Activated CD4-positive, alpha-beta T cell treated with anti-CD3 and anti-CD28 coated beads, Interleukin-2, amount 10 ng/mL, durations not matched to agents 7 days and 5 days (primary cell): ENCODE data around the gene KDM5C. TPM values are rescaled to one million over a fixed set of nuclear protein-coding genes. Genes with fewer than 3 reads are reported as not detected.
"Not testable (repeated sequence)": the region's sequence is repeated elsewhere in the genome, so short reads cannot be mapped to it uniquely, and the experiment has no call there.

ENCODE experiments used
- CTCF ChIA-PET: fragments of 350-600 bp; sonication (Branson Sonifier 250); formaldehyde crosslinking; loops from one replicate; lab custom pipeline; 2021; ENCODE audit warnings: antibody characterized with exemption; lab: Charles Lee
- POLR2A ChIA-PET: fragments of 350-600 bp; sonication (Branson Sonifier 250); formaldehyde crosslinking; loops from one replicate; lab custom pipeline; 2021; ENCODE audit warnings: antibody characterized with exemption; lab: Charles Lee
- DNase-seq: peaks from one replicate; pipeline ENCODE4 v3.0.0-alpha.2; 2020
- H3K27ac Mint-ChIP-seq: one replicate; pipeline ENCODE4 v1.8.0; 2021; ENCODE audit warnings: mild to moderate bottlenecking, moderate library complexity, mixed read lengths
- H3K27me3 Mint-ChIP-seq: one replicate; pipeline ENCODE4 v1.8.0; 2021; ENCODE audit warnings: mixed read lengths
- H3K36me3 Mint-ChIP-seq: one replicate; pipeline ENCODE4 v1.8.0; 2021; ENCODE audit warnings: low read depth, mixed read lengths
- H3K4me1 Mint-ChIP-seq: one replicate; pipeline ENCODE4 v1.8.0; 2021; ENCODE audit warnings: mixed read lengths
- H3K4me3 Mint-ChIP-seq: one replicate; pipeline ENCODE4 v1.8.0; 2021; ENCODE audit warnings: mild to moderate bottlenecking, moderate library complexity, mixed read lengths
- H3K9me3 Mint-ChIP-seq: one replicate; pipeline ENCODE4 v1.8.0; 2021; ENCODE audit warnings: mixed read lengths
- total RNA-seq, 2 experiments: library from RNA; stranded (reverse); gene quantifications; one replicate each; pipeline ENCODE4 v1.2.3, GENCODE V29; 2021

KDM5C gene
- total RNA-seq, 2 experiments from 2014 or later, result 77.2 to 81.2 TPM

GRCh38 chrX:53223068-53223693 is 1.8 kb downstream of the KDM5C start:
- POLR2A ChIA-PET, result no interaction called here

GRCh38 chrX:53211391-53211978 is 13.5 kb downstream of the KDM5C start:
- DNase-seq, result no peak
- Mint-ChIP-seq H3K36me3 (peaks cover 37% of the 10 kb centered on the region), H3K4me3 (no peak overlapping the region), H3K27ac (no peak overlapping the region), H3K27me3 (no peaks in the 10 kb centered on the region), H3K4me1 (no peaks in the 10 kb centered on the region), H3K9me3 (no peaks in the 10 kb centered on the region)
- POLR2A ChIA-PET, result no interaction called here
- CTCF ChIA-PET, result no interaction called here

More at GRCh38 chrX:53223068-53223693, 1.8 kb downstream of the KDM5C start:
- no peak for DNase-seq
- Mint-ChIP-seq H3K4me3 (peak overlapping the region; percentile 90), H3K36me3 (peaks cover 16% of the 10 kb centered on the region), H3K4me1 (peaks cover 44% of the 10 kb centered on the region), H3K27me3 (no peaks in the 10 kb centered on the region), H3K27ac (peak overlapping the region; percentile 98), H3K9me3 (no peaks in the 10 kb centered on the region)
- CTCF ChIA-PET, result interaction anchor here (0.8 kb wide), 1 partner anchor 22 kb away, joined by 3 read pairs; no protein-coding TSS in a partner anchor

- no peak for DNase-seq
- peaks cover 24% of the 10 kb centered on the region for H3K36me3 Mint-ChIP-seq
- H3K27ac Mint-ChIP-seq, result no peak overlapping the region
- ChIA-PET CTCF (interaction anchor here (1.1 kb wide), 1 partner anchor 22 kb away, joined by 3 read pairs; no protein-coding TSS in a partner anchor), POLR2A (no interaction called here)
- no peaks in the 10 kb centered on the region for H3K9me3 Mint-ChIP-seq
- no peak overlapping the region for H3K4me3 Mint-ChIP-seq
- no peaks in the 10 kb centered on the region for H3K27me3 Mint-ChIP-seq
- no peaks in the 10 kb centered on the region for H3K4me1 Mint-ChIP-seq
Measured at GRCh38 chrX:53196678-53197077, 28.3 kb downstream of the KDM5C start.

GRCh38 chrX:53195401-53195800 is 29.6 kb downstream of the KDM5C start:
- POLR2A ChIA-PET, result no interaction called here
- H3K4me3 Mint-ChIP-seq, result no peak overlapping the region
- CTCF ChIA-PET, result interaction anchor here (0.6 to 1.4 kb wide), 3 partner anchors 19 to 631 kb away, joined by 3 to 4 read pairs (median 3); no protein-coding TSS in a partner anchor
- no peak for DNase-seq
- no peaks in the 10 kb centered on the region for H3K9me3 Mint-ChIP-seq
- peak overlapping the region; percentile 36 for H3K27ac Mint-ChIP-seq
- H3K4me1 Mint-ChIP-seq, result peaks cover 2% of the 10 kb centered on the region
- H3K36me3 Mint-ChIP-seq, result peaks cover 22% of the 10 kb centered on the region
- no peaks in the 10 kb centered on the region for H3K27me3 Mint-ChIP-seq

- Mint-ChIP-seq H3K9me3 (no peaks in the 10 kb centered on the region), H3K4me3 (no peak overlapping the region), H3K4me1 (peaks cover 9% of the 10 kb centered on the region), H3K27ac (no peak overlapping the region), H3K27me3 (no peaks in the 10 kb centered on the region), H3K36me3 (peaks cover 19% of the 10 kb centered on the region)
- ChIA-PET CTCF (interaction anchor here (0.6 to 1.4 kb wide), 2 partner anchors 10 to 26 kb away, joined by 4 to 5 read pairs; no protein-coding TSS in a partner anchor), POLR2A (no interaction called here)
- no peak for DNase-seq
Measured at GRCh38 chrX:53194308-53194707, 30.7 kb downstream of the KDM5C start.

- CTCF ChIA-PET, result interaction anchor here (0.6 to 1.1 kb wide), 2 partner anchors 14 to 25 kb away, joined by 3 read pairs; no protein-coding TSS in a partner anchor
- DNase-seq, result no peak
- Mint-ChIP-seq H3K9me3 (no peaks in the 10 kb centered on the region), H3K4me3 (no peak overlapping the region), H3K27me3 (no peaks in the 10 kb centered on the region), H3K4me1 (peaks cover 13% of the 10 kb centered on the region), H3K36me3 (peaks cover 14% of the 10 kb centered on the region), H3K27ac (no peak overlapping the region)
- POLR2A ChIA-PET, result no interaction called here
Measured at GRCh38 chrX:53193093-53193492, 31.9 kb downstream of the KDM5C start.

- POLR2A ChIA-PET, result no interaction called here
- CTCF ChIA-PET, result interaction anchor here (1.0 kb wide), 1 partner anchor 18 kb away, joined by 3 read pairs; no protein-coding TSS in a partner anchor
Measured at GRCh38 chrX:53190363-53190960, 34.5 kb downstream of the KDM5C start.

GRCh38 chrX:53188763-53189162 is 36.2 kb downstream of the KDM5C start:
- peaks cover 13% of the 10 kb centered on the region for H3K4me1 Mint-ChIP-seq
- no peak overlapping the region for H3K27ac Mint-ChIP-seq
- no peak overlapping the region for H3K4me3 Mint-ChIP-seq
- no peaks in the 10 kb centered on the region for H3K9me3 Mint-ChIP-seq
- H3K36me3 Mint-ChIP-seq, result peaks cover 2% of the 10 kb centered on the region
- ChIA-PET CTCF (interaction anchor here (0.6 to 1.8 kb wide), 2 partner anchors 12 to 460 kb away, joined by 4 to 5 read pairs; no protein-coding TSS in a partner anchor), POLR2A (no interaction called here)
- DNase-seq, result no peak
- no peaks in the 10 kb centered on the region for H3K27me3 Mint-ChIP-seq

More at GRCh38 chrX:53190363-53190960, 34.5 kb downstream of the KDM5C start:
- Mint-ChIP-seq H3K4me1 (peaks cover 13% of the 10 kb centered on the region), H3K9me3 (no peaks in the 10 kb centered on the region), H3K27ac (no peak overlapping the region), H3K36me3 (peaks cover 3% of the 10 kb centered on the region), H3K27me3 (no peaks in the 10 kb centered on the region), H3K4me3 (no peak overlapping the region)
- DNase-seq, result no peak

GRCh38 chrX:53186351-53186750 is 38.7 kb downstream of the KDM5C start:
- Mint-ChIP-seq H3K4me3 (no peak overlapping the region), H3K27me3 (no peaks in the 10 kb centered on the region), H3K36me3 (no peaks in the 10 kb centered on the region), H3K9me3 (no peaks in the 10 kb centered on the region), H3K27ac (no peak overlapping the region), H3K4me1 (peaks cover 13% of the 10 kb centered on the region)
- ChIA-PET CTCF (interaction anchor here (1.3 kb wide), 1 partner anchor 31 kb away, joined by 3 read pairs; no protein-coding TSS in a partner anchor), POLR2A (no interaction called here)
- no peak for DNase-seq

- POLR2A ChIA-PET, result no interaction called here
- Mint-ChIP-seq H3K9me3 (no peaks in the 10 kb centered on the region), H3K4me3 (no peak overlapping the region), H3K36me3 (no peaks in the 10 kb centered on the region), H3K4me1 (peaks cover 9% of the 10 kb centered on the region), H3K27me3 (no peaks in the 10 kb centered on the region), H3K27ac (no peak overlapping the region)
- CTCF ChIA-PET, result interaction anchor here (1.4 kb wide), 1 partner anchor 33 kb away, joined by 3 read pairs; no protein-coding TSS in a partner anchor
- no peak for DNase-seq
Measured at GRCh38 chrX:53184836-53185235, 40.2 kb downstream of the KDM5C start.

- H3K4me1 Mint-ChIP-seq, result no peaks in the 10 kb centered on the region
- peaks cover 6% of the 10 kb centered on the region for H3K36me3 Mint-ChIP-seq
- no peaks in the 10 kb centered on the region for H3K27me3 Mint-ChIP-seq
- DNase-seq, result no peak
- POLR2A ChIA-PET, result no interaction called here
- H3K27ac Mint-ChIP-seq, result no peak overlapping the region
- H3K9me3 Mint-ChIP-seq, result peaks cover 4% of the 10 kb centered on the region
- CTCF ChIA-PET, result no interaction called here
- H3K4me3 Mint-ChIP-seq, result no peak overlapping the region
Measured at GRCh38 chrX:53171356-53171755, 53.7 kb downstream of the KDM5C start.

GRCh38 chrX:53166103-53166502 is 58.9 kb downstream of the KDM5C start:
- ChIA-PET CTCF (no interaction called here), POLR2A (no interaction called here)
- H3K27me3 Mint-ChIP-seq, result no peaks in the 10 kb centered on the region
- no peak for DNase-seq
- H3K4me1 Mint-ChIP-seq, result peaks cover 3% of the 10 kb centered on the region
- no peak overlapping the region for H3K4me3 Mint-ChIP-seq
- no peaks in the 10 kb centered on the region for H3K36me3 Mint-ChIP-seq
- no peak overlapping the region for H3K27ac Mint-ChIP-seq
- H3K9me3 Mint-ChIP-seq, result no peaks in the 10 kb centered on the region

- H3K4me3 Mint-ChIP-seq, H3K4me1 Mint-ChIP-seq, H3K36me3 Mint-ChIP-seq, H3K9me3 Mint-ChIP-seq, H3K27ac Mint-ChIP-seq, DNase-seq, CTCF ChIA-PET, POLR2A ChIA-PET, H3K27me3 Mint-ChIP-seq: not testable (repeated sequence)
Measured at GRCh38 chrX:53164566-53164965, 60.4 kb downstream of the KDM5C start.
